A549 (cell line): ENCODE data around the gene CCL17. TPM values are rescaled to one million over a fixed set of nuclear protein-coding genes. Genes with fewer than 3 reads are reported as not detected.

ENCODE experiments used
- ATAC-seq, 2 experiments: fragments of 200-7000 bp in 1 of 2; fragments of >200 bp in 1 of 2; cut with Nextera tagmentation in 1 of 2; cut with Tn5 transposase in 1 of 2; 3 replicates each; pipeline versions ENCODE4 v1.8.0 to v1.9.1; 2018 to 2020; ENCODE audit warnings: mild to moderate bottlenecking in 1 of 2, moderate library complexity in 1 of 2
- CTCF ChIA-PET: fragments of 300-600 bp; sonication (Branson Sonifier 250); formaldehyde crosslinking; extraction: SDS; loops from one replicate; lab custom pipeline; 2021; ENCODE audit warnings: antibody characterized with exemption, inconsistent platforms; lab: Yijun Ruan, JAX
- POLR2A ChIA-PET: fragments of 350-600 bp; formaldehyde crosslinking; extraction: SDS; loops from one replicate; lab custom pipeline; 2021; ENCODE audit warnings: antibody characterized with exemption, inconsistent platforms; lab: Yijun Ruan, JAX
- DNase-seq, 2 experiments: peaks; one replicate each; pipeline versions ENCODE4 v3.0.0 to v3.0.0-alpha.2; 2011 to 2016; ENCODE audit warnings: low read depth in 1 of 2, low spot score in 1 of 2
- FAIRE-seq: peaks from 2 replicates; lab custom pipeline; 2011; peaks lifted over from hg19 to GRCh38; lab: Jason Lieb, UNC
- H3K27ac ChIP-seq, 2 experiments: fragments of >200 bp; sonication (Bioruptor Twin); formaldehyde crosslinking; 3 replicates each; pipeline ENCODE4 v1.5.1; 2016 to 2017
- H3K4me1 ChIP-seq: fragments of >200 bp; sonication (Bioruptor Twin); formaldehyde crosslinking; 3 replicates; pipeline ENCODE4 v1.6.1; 2016
- H3K4me2 ChIP-seq: fragments of >200 bp; sonication (Bioruptor Twin); formaldehyde crosslinking; 3 replicates; pipeline ENCODE4 v1.6.1; 2016
- H3K4me3 ChIP-seq: fragments of >200 bp; sonication (Bioruptor Twin); formaldehyde crosslinking; 3 replicates; pipeline ENCODE4 v1.5.1; 2016
- H3K9me3 ChIP-seq: fragments of >200 bp; sonication (Bioruptor Twin); formaldehyde crosslinking; 3 replicates; pipeline ENCODE4 v1.6.1; 2016
- CBX2 ChIP-seq: fragments of 200-600 bp; sonication (generic); IDR thresholded peaks from 2 replicates; pipeline ENCODE4 v1.6.1; 2016; ENCODE audit warnings: low read depth, mild to moderate bottlenecking, borderline replicate concordance
- CBX8 ChIP-seq: fragments of 200-600 bp; sonication (generic); IDR thresholded peaks from 2 replicates; pipeline ENCODE4 v1.6.1; 2016
- CEBPB ChIP-seq, 2 experiments: fragments of >200 bp in 1 of 2; sonication (Bioruptor Twin) in 1 of 2; formaldehyde crosslinking in 1 of 2; IDR thresholded peaks; 2 replicates each; pipeline ENCODE4 v1.6.1; 2012 to 2016
- CHD2 ChIP-seq: fragments of 150-350 bp; IDR thresholded peaks from 2 replicates; pipeline ENCODE4 v1.6.1; 2014; ENCODE audit warnings: low read length; ENCODE audit not compliant: partially characterized antibody
- EHF ChIP-seq: fragments of 250-450 bp; sonication (Bioruptor Pico); IDR thresholded peaks from 2 replicates; pipeline ENCODE4 v1.5.0; 2020; ENCODE audit warnings: mild to moderate bottlenecking
- HOXB5 ChIP-seq: fragments of 250-450 bp; sonication (Bioruptor Pico); IDR thresholded peaks from 2 replicates; pipeline ENCODE4 v1.5.0; 2020; ENCODE audit warnings: mild to moderate bottlenecking, moderate library complexity
- KDM1A ChIP-seq: fragments of 200-600 bp; sonication (generic); IDR thresholded peaks from 2 replicates; pipeline ENCODE4 v1.6.1; 2016; ENCODE audit warnings: low read depth, mild to moderate bottlenecking
- KDM5A ChIP-seq: fragments of 200-600 bp; sonication (generic); IDR thresholded peaks from 2 replicates; pipeline ENCODE4 v1.6.1; 2016; ENCODE audit warnings: antibody characterized with exemption, mild to moderate bottlenecking
- MAZ ChIP-seq: fragments of 150-350 bp; IDR thresholded peaks from 2 replicates; pipeline ENCODE4 v1.6.1; 2014; ENCODE audit warnings: antibody characterized with exemption, low read depth, low read length, borderline replicate concordance
- NR3C1 ChIP-seq: fragments of >200 bp; sonication (Bioruptor Twin); formaldehyde crosslinking; IDR thresholded peaks from 3 replicates; pipeline ENCODE4 v1.6.1; 2017
- PHF8 ChIP-seq: fragments of 200-600 bp; sonication (generic); IDR thresholded peaks from 2 replicates; pipeline ENCODE4 v1.6.1; 2016; ENCODE audit warnings: low read depth, mild to moderate bottlenecking, antibody characterized with exemption, moderate library complexity, borderline replicate concordance
- TP53 ChIP-seq: fragments of 250-450 bp; sonication (Bioruptor Pico); IDR thresholded peaks from 2 replicates; pipeline ENCODE4 v1.5.0; 2021; ENCODE audit warnings: mild to moderate bottlenecking, moderate library complexity
- ZC3H11A ChIP-seq: fragments of 450-650 bp; IDR thresholded peaks from 2 replicates; pipeline ENCODE4 v1.6.1; 2014; ENCODE audit warnings: antibody characterized with exemption, mild to moderate bottlenecking
- ZSCAN20 ChIP-seq: fragments of 250-450 bp; sonication (Bioruptor Pico); IDR thresholded peaks from 2 replicates; pipeline ENCODE4 v1.8.0; 2022; ENCODE audit warnings: mild to moderate bottlenecking, moderate library complexity
- WGBS: methylation state at CpG from one replicate; pipeline ENCODE4 v1.1.6; 2017; ENCODE audit errors: missing lambda C conversion rate; 5-methylcytosine and 5-hydroxymethylcytosine counted together
- polyA plus RNA-seq, 4 experiments: library from polyadenylated mRNA; depleted of rRNA in 3 of 4; stranded (reverse); fragments of >200 nt; fragmentation: RNase III in 1 of 4; extraction: RNeasy Plus Mini Kit Qiagen cat#74134 plus additional on column Dnase treatment in 1 of 4; gene quantifications; 2 replicates in 3 of 4; 3 replicates in 1 of 4; pipeline ENCODE4 v1.2.3, GENCODE V29; 2011 to 2017
- TF ChIP-seq, protein P1 (sequence below): fragments of 450-650 bp; IDR thresholded peaks from 2 replicates; pipeline ENCODE4 v1.6.1; 2014; ENCODE audit warnings: antibody characterized with exemption
- TF ChIP-seq, protein P2 (sequence below): fragments of 250-450 bp; sonication (Bioruptor Pico); IDR thresholded peaks from 2 replicates; pipeline ENCODE4 v1.5.0; 2021; ENCODE audit warnings: mild to moderate bottlenecking, moderate library complexity, borderline replicate concordance
- TF ChIP-seq, protein P3 (sequence below): fragments of 200-600 bp; sonication (generic); IDR thresholded peaks from 2 replicates; pipeline ENCODE4 v1.6.1; 2016; ENCODE audit warnings: antibody characterized with exemption, mild to moderate bottlenecking, moderate library complexity
- TF ChIP-seq, protein P4 (sequence below): fragments of >200 bp; sonication (Bioruptor Twin); formaldehyde crosslinking; IDR thresholded peaks from 3 replicates; pipeline ENCODE4 v1.5.1; 2016

Gene CCL17
- polyA plus RNA-seq, 2 of the 4 experiments (the other 2 are of a cell fraction), result not detected

DNA sequence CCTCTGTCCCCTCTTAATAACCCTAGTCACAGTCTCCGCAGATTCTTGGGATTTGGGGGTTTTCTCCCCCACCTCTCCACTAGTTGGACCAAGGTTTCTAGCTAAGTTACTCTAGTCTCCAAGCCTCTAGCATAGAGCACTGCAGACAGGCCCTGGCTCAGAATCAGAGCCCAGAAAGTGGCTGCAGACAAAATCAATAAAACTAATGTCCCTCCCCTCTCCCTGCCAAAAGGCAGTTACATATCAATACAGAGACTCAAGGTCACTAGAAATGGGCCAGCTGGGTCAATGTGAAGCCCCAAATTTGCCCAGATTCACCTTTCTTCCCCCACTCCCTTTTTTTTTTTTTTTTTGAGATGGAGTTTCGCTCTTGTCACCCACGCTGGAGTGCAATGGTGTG lies 40.4 kb upstream of the CCL17 start:
- CTCF ChIA-PET, result interaction anchor here (0.8 to 2.2 kb wide), 4 partner anchors 8 to 54 kb away, joined by 3 to 13 read pairs (median 4); partner anchors contain the start of gene CX3CL1
- no peak for FAIRE-seq
- no peak for ATAC-seq

DNA sequence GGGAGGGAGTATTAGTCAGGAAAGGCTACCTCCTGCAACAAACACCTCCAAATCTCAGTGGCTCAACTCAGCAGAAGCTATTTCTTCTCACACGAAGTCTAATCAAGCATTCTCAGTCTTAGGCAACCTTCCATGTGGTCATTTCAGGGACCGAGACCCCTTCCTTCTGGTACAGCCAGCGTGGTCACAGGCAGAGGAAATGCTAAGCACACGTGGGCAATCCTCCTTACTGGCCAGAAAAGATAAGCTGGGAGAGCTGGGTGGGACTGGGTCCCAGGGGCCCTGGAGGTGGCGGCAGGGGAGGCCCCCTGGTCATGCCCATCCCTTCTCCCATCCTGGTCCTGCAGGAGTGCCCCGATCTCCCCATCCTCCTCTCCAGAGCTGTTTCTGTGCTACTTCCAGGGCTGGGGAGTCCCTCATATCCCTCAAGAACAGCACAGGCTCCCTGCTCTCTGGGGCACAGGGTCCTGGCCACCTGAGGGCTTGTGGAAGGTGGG lies 38.0 kb upstream of the CCL17 start:
- ATAC-seq, result peak in 1 of 2 experiments; percentile 30; a peak in 1 of 6 replicates
- Histone ChIP-seq H3K27ac (no peak overlapping the region), H3K9me3 (no peaks in the 10 kb centered on the region), H3K4me2 (no peak overlapping the region), H3K4me1 (no peaks in the 10 kb centered on the region; the same call in 2 of the 3 replicates), H3K4me3 (no peak overlapping the region)
- ChIA-PET POLR2A (interaction anchor here (1.0 kb wide), 1 partner anchor 13 kb away, joined by 3 read pairs; no protein-coding TSS in a partner anchor), CTCF (interaction anchor here (1.0 to 1.3 kb wide), 2 partner anchors 28 to 51 kb away, joined by 3 to 7 read pairs; no protein-coding TSS in a partner anchor)
- FAIRE-seq, result no peak
- TF ChIP-seq TP53 (CRISPR knock-in tag), result no peak
- TF ChIP-seq ZSCAN20 (CRISPR knock-in tag), result no peak
- no peak for TF ChIP-seq KDM1A
- no peak for TF ChIP-seq CBX8
- TF ChIP-seq CEBPB (IDR thresholded peaks at IDR 0.05), result no peak
- no peak for TF ChIP-seq NR3C1
- TF ChIP-seq HOXB5 (CRISPR knock-in tag), result no peak
- TF ChIP-seq CHD2, result no peak
- TF ChIP-seq, protein P1, sequence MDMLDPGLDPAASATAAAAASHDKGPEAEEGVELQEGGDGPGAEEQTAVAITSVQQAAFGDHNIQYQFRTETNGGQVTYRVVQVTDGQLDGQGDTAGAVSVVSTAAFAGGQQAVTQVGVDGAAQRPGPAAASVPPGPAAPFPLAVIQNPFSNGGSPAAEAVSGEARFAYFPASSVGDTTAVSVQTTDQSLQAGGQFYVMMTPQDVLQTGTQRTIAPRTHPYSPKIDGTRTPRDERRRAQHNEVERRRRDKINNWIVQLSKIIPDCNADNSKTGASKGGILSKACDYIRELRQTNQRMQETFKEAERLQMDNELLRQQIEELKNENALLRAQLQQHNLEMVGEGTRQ, result no peak
- TF ChIP-seq KDM5A, result no peak
- TF ChIP-seq MAZ, result no peak
- no peak for TF ChIP-seq PHF8
- no peak for TF ChIP-seq EHF
- TF ChIP-seq ZC3H11A, result no peak
- TF ChIP-seq, protein P2, sequence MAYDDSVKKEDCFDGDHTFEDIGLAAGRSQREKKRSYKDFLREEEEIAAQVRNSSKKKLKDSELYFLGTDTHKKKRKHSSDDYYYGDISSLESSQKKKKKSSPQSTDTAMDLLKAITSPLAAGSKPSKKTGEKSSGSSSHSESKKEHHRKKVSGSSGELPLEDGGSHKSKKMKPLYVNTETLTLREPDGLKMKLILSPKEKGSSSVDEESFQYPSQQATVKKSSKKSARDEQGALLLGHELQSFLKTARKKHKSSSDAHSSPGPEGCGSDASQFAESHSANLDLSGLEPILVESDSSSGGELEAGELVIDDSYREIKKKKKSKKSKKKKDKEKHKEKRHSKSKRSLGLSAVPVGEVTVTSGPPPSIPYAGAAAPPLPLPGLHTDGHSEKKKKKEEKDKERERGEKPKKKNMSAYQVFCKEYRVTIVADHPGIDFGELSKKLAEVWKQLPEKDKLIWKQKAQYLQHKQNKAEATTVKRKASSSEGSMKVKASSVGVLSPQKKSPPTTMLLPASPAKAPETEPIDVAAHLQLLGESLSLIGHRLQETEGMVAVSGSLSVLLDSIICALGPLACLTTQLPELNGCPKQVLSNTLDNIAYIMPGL, result no peak
- TF ChIP-seq, protein P3, sequence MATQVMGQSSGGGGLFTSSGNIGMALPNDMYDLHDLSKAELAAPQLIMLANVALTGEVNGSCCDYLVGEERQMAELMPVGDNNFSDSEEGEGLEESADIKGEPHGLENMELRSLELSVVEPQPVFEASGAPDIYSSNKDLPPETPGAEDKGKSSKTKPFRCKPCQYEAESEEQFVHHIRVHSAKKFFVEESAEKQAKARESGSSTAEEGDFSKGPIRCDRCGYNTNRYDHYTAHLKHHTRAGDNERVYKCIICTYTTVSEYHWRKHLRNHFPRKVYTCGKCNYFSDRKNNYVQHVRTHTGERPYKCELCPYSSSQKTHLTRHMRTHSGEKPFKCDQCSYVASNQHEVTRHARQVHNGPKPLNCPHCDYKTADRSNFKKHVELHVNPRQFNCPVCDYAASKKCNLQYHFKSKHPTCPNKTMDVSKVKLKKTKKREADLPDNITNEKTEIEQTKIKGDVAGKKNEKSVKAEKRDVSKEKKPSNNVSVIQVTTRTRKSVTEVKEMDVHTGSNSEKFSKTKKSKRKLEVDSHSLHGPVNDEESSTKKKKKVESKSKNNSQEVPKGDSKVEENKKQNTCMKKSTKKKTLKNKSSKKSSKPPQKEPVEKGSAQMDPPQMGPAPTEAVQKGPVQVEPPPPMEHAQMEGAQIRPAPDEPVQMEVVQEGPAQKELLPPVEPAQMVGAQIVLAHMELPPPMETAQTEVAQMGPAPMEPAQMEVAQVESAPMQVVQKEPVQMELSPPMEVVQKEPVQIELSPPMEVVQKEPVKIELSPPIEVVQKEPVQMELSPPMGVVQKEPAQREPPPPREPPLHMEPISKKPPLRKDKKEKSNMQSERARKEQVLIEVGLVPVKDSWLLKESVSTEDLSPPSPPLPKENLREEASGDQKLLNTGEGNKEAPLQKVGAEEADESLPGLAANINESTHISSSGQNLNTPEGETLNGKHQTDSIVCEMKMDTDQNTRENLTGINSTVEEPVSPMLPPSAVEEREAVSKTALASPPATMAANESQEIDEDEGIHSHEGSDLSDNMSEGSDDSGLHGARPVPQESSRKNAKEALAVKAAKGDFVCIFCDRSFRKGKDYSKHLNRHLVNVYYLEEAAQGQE, result no peak
- TF ChIP-seq, all 56 proteins: peak for 0
- no peak for DNase-seq
- 70% methylated on average over 5 of the region's 6 CpGs for WGBS

More for the DNA sequence above, 40.4 kb upstream of the CCL17 start:
- Histone ChIP-seq H3K27ac (no peak overlapping the region), H3K4me1 (no peaks in the 10 kb centered on the region; the same call in 2 of the 3 replicates), H3K4me3 (no peak overlapping the region), H3K4me2 (no peak overlapping the region), H3K9me3 (no peaks in the 10 kb centered on the region)
- 93% methylated on average over 3 of the region's 3 CpGs for WGBS
- TF ChIP-seq ZC3H11A (no peak), TP53 (CRISPR knock-in tag) (no peak), PHF8 (no peak), HOXB5 (CRISPR knock-in tag) (no peak), CBX2 (no peak)
- TF ChIP-seq, protein P4, sequence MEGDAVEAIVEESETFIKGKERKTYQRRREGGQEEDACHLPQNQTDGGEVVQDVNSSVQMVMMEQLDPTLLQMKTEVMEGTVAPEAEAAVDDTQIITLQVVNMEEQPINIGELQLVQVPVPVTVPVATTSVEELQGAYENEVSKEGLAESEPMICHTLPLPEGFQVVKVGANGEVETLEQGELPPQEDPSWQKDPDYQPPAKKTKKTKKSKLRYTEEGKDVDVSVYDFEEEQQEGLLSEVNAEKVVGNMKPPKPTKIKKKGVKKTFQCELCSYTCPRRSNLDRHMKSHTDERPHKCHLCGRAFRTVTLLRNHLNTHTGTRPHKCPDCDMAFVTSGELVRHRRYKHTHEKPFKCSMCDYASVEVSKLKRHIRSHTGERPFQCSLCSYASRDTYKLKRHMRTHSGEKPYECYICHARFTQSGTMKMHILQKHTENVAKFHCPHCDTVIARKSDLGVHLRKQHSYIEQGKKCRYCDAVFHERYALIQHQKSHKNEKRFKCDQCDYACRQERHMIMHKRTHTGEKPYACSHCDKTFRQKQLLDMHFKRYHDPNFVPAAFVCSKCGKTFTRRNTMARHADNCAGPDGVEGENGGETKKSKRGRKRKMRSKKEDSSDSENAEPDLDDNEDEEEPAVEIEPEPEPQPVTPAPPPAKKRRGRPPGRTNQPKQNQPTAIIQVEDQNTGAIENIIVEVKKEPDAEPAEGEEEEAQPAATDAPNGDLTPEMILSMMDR, result no peak
- POLR2A ChIA-PET, result no interaction called here
- no peak for DNase-seq
